Skeletal muscle tissue (tissue), 4 donors: ENCODE results near the gene GRM4. TPM values are rescaled to one million over a fixed set of nuclear protein-coding genes. Genes with fewer than 3 reads are reported as not detected.
"Not testable (repeated sequence)": the region's sequence is repeated elsewhere in the genome, so short reads cannot be mapped to it uniquely, and the experiment has no call there.

Experiments used
- H3K27ac ChIP-seq: one replicate; pipeline ENCODE4 v1.7.0; 2013; ENCODE audit warnings: mild to moderate bottlenecking, low read depth, low read length, inconsistent platforms
- H3K27me3 ChIP-seq, 3 donors: one replicate each; pipeline ENCODE4 v1.7.0; 2013; ENCODE audit warnings: low read length in 3 of 3; ENCODE audit not compliant: control insufficient read depth in 3 of 3, insufficient read depth in 3 of 3
- H3K36me3 ChIP-seq, 3 donors: one replicate each; pipeline ENCODE4 v1.7.0; 2013; ENCODE audit warnings: low read length in 3 of 3; ENCODE audit not compliant: control insufficient read depth in 3 of 3, insufficient read depth in 3 of 3
- H3K4me1 ChIP-seq, 3 donors: one replicate each; pipeline ENCODE4 v1.7.0; 2013; ENCODE audit warnings: low read length in 3 of 3, mild to moderate bottlenecking in 3 of 3; ENCODE audit not compliant: control insufficient read depth in 3 of 3, insufficient read depth in 3 of 3
- H3K4me3 ChIP-seq, 3 donors: one replicate each; pipeline ENCODE4 v1.7.0; 2013; ENCODE audit warnings: low read length in 3 of 3
- H3K9ac ChIP-seq, 3 donors: one replicate each; pipeline ENCODE4 v1.7.0; 2013; ENCODE audit warnings: low read length in 3 of 3, mild to moderate bottlenecking in 3 of 3, moderate library complexity in 2 of 3, low read depth in 1 of 3
- H3K9me3 ChIP-seq, 3 donors: one replicate each; pipeline ENCODE4 v1.7.0; 2013; ENCODE audit warnings: low read length in 3 of 3; ENCODE audit not compliant: control insufficient read depth in 3 of 3
- total RNA-seq: library from RNA; depleted of rRNA; stranded (reverse); fragments of >200 nt; gene quantifications from one replicate; pipeline ENCODE4 v1.2.3, GENCODE V29; 2014
- donor health status: Osteomylitis.

Gene GRM4
- total RNA-seq, 1 donor from 2014 or later = 1.6 TPM

DNA sequence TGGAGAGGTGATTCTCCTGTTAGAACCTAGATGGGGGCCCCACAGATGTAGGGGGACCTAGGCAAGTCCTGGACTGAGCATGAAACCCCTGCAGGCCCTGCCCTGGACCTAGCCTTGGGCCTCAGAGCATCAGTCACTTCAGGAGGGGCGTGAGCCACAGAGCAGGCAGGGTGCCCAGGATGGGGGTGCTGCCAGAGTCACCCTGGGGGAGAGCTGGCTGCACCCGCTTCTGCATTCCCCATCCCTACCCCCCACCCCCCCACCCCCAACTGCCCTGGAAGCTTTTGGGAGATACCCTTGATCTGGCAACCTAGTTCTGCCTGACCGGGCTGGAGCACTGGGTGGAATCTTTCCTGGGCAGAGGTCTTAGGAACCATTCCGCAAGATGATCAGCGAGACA is 125.6 kb downstream of the GRM4 start:
- no peak overlapping the region for H3K27ac ChIP-seq
- peaks cover 11 to 42% (median 36%) of the 10 kb centered on the region in 3 donors for H3K27me3 ChIP-seq
- H3K36me3 ChIP-seq = no peaks in the 10 kb centered on the region
- H3K9me3 ChIP-seq = no peaks in the 10 kb centered on the region
- H3K4me3 ChIP-seq = no peak overlapping the region
- no peak overlapping the region for H3K9ac ChIP-seq
- no peaks in the 10 kb centered on the region for H3K4me1 ChIP-seq

DNA sequence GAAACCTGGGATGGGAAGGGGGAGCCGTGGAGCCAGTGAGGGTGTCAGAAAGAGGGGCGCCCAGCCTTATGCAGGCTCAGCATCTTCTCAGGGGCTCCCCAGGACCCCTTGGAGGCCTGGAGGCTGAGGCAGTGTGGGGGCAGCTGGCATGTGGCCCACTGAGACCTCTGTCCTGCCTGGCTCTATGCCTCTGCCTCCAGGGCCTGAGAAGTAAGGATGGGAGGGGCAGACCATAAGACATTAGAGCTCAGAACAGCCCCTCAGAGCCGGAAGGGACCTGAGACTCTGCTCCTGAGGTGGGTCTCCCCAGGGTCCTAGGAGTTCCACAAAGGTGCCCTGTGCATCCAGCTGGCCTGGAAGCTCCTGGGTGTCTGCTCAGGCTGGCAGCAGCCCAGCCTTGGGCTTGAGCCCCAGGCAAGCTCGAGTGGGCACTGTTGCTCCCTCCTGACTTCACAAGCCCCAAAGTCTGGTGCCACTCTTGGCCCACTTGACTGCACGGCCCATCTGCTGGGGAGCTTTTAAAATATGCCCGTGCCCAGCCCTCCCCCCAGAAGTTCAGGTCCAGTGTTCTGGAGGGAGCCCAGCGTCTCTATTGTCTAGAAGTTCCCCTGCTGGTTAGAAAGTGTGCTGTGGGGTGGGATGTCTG is 126.8 kb downstream of the GRM4 start:
- no peak overlapping the region for H3K27ac ChIP-seq
- H3K27me3 ChIP-seq = peaks cover 11 to 36% (median 35%) of the 10 kb centered on the region in 3 donors
- H3K9me3 ChIP-seq = no peaks in the 10 kb centered on the region
- H3K36me3 ChIP-seq = no peaks in the 10 kb centered on the region
- no peak overlapping the region for H3K9ac ChIP-seq
- no peak overlapping the region for H3K4me3 ChIP-seq
- no peaks in the 10 kb centered on the region for H3K4me1 ChIP-seq

- H3K27ac ChIP-seq = no peak overlapping the region
Observed at GRCh38 chr6:34018026-34018425, 127.9 kb downstream of the GRM4 start.

DNA sequence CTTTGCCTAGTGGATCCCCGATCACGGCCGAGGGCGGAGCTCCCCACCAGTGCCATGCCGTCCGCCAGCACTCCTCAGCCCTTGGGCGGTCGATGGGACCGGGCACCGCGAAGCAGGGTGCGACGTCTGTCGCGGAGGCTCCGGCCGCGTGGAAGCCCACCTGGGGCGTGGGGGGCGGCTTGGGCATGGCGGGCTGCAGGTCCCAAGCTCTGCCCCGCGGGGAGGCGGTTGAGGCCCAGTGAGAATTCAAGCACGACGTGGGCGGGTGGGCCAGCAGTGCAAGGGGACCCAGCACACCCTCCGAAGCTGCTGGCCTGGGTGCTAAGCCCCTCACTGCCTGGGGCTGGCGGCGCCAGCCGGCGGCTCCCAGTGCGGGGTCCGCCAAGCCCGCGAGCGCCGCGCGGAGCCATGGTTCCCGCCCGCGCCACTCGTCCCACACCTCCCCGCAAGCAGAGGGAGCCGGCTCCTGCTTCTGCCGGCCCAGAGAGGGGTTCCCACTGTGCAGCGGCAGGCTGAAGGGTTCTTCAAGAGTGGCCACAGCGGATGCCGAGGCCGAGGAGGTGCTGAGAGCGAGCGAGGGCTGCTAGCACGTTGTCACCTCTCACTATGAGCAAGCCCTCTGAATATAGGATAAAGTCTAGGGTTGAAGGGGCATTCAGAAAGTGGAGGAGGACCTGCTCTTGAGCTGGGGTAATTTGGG is 128.6 kb downstream of the GRM4 start:
- no peak overlapping the region for H3K4me3 ChIP-seq
- H3K4me1 ChIP-seq = no peaks in the 10 kb centered on the region
- no peaks in the 10 kb centered on the region for H3K9me3 ChIP-seq
- peaks cover 11 to 22% (median 20%) of the 10 kb centered on the region in 3 donors for H3K27me3 ChIP-seq
- no peak overlapping the region for H3K9ac ChIP-seq
- H3K36me3 ChIP-seq = no peaks in the 10 kb centered on the region
- no peak overlapping the region for H3K27ac ChIP-seq

More at GRCh38 chr6:34018026-34018425, 127.9 kb downstream of the GRM4 start:
- Histone ChIP-seq H3K4me1 (no peaks in the 10 kb centered on the region), H3K9ac (no peak overlapping the region), H3K9me3 (no peaks in the 10 kb centered on the region), H3K27me3 (peaks cover 11 to 30% (median 27%) of the 10 kb centered on the region in 3 donors), H3K4me3 (no peak overlapping the region), H3K36me3 (no peaks in the 10 kb centered on the region)

DNA sequence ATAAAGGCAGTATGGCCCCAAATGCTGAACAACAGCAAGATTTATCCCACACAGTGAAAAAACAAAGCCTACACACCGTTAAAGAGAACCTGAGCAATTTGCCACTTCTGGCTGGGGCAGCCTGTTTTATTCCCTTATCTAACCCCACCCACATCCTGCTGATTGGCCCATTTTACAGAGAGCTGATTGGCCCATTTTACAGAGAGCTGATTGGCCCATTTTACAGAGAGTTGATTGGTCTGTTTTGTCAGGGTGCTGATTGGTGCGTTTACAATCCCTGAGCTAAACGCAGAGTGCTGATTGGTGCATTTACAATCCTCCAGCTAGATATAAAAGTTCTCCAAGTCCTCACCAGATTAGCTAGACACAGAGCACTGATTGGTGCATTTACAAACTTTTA is 129.3 kb downstream of the GRM4 start:
- H3K27me3 ChIP-seq = peaks cover 11 to 20% (median 18%) of the 10 kb centered on the region in 3 donors
- H3K36me3 ChIP-seq, H3K4me3 ChIP-seq, H3K9ac ChIP-seq, H3K27ac ChIP-seq, H3K4me1 ChIP-seq, H3K9me3 ChIP-seq: not testable (repeated sequence)

GRCh38 chr6:34015586-34015985 is 130.3 kb downstream of the GRM4 start:
- Histone ChIP-seq H3K4me1 (no peaks in the 10 kb centered on the region), H3K27me3 (peaks cover 5 to 15% (median 9%) of the 10 kb centered on the region in 3 donors), H3K36me3 (no peaks in the 10 kb centered on the region), H3K9ac (no peak overlapping the region), H3K27ac (no peak overlapping the region), H3K9me3 (no peaks in the 10 kb centered on the region), H3K4me3 (no peak overlapping the region)

GRCh38 chr6:34011264-34011663 is 134.6 kb downstream of the GRM4 start:
- Histone ChIP-seq H3K27ac (no peak overlapping the region), H3K36me3 (no peaks in the 10 kb centered on the region), H3K4me1 (no peaks in the 10 kb centered on the region), H3K4me3 (no peak overlapping the region), H3K9me3 (peaks cover 0 to 3% (median 0%) of the 10 kb centered on the region in 3 donors), H3K27me3 (peaks cover 10 to 20% (median 18%) of the 10 kb centered on the region in 3 donors), H3K9ac (no peak overlapping the region)

- H3K4me3 ChIP-seq = no peak overlapping the region
- H3K4me1 ChIP-seq = no peaks in the 10 kb centered on the region
- peaks cover 0 to 3% (median 0%) of the 10 kb centered on the region in 3 donors for H3K9me3 ChIP-seq
- no peaks in the 10 kb centered on the region for H3K36me3 ChIP-seq
- H3K27ac ChIP-seq = no peak overlapping the region
- H3K9ac ChIP-seq = no peak overlapping the region
- H3K27me3 ChIP-seq = peaks cover 14 to 24% (median 21%) of the 10 kb centered on the region in 3 donors
Observed at GRCh38 chr6:34005901-34006531, 139.9 kb downstream of the GRM4 start.

DNA sequence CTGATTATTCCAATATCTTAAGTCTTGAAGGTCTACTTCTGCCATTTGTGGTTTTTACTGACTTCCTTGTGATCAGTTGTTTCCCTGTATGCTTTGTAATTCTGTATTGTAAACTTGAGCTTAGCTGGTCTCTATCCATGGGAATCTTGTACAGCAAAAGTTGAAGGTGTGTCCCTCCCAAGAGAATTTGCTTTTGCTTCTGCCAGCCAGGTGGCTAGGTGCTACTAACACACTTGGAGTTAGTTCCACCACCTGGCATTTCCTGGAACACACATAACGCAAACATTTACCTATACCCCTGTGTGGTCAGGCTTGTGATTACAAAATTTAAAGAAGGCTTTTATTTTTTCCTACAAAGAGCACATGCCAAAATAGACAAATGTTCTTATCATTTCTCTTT is 141.2 kb downstream of the GRM4 start:
- no peak overlapping the region for H3K4me3 ChIP-seq
- peaks cover 11 to 29% (median 26%) of the 10 kb centered on the region in 3 donors for H3K27me3 ChIP-seq
- peaks cover 0 to 3% (median 0%) of the 10 kb centered on the region in 3 donors for H3K9me3 ChIP-seq
- no peaks in the 10 kb centered on the region for H3K4me1 ChIP-seq
- H3K9ac ChIP-seq = no peak overlapping the region
- H3K36me3 ChIP-seq = no peaks in the 10 kb centered on the region
- H3K27ac ChIP-seq = no peak overlapping the region

GRCh38 chr6:34003962-34004361 is 141.9 kb downstream of the GRM4 start:
- H3K27ac ChIP-seq = no peak overlapping the region
- H3K4me3 ChIP-seq = no peak overlapping the region
- no peaks in the 10 kb centered on the region for H3K4me1 ChIP-seq
- H3K9ac ChIP-seq = no peak overlapping the region
- peaks cover 11 to 24% (median 19%) of the 10 kb centered on the region in 3 donors for H3K27me3 ChIP-seq
- no peaks in the 10 kb centered on the region for H3K36me3 ChIP-seq
- H3K9me3 ChIP-seq = peaks cover 0 to 3% (median 0%) of the 10 kb centered on the region in 3 donors
